ENCODE results near the gene MEIS2.

DNA sequence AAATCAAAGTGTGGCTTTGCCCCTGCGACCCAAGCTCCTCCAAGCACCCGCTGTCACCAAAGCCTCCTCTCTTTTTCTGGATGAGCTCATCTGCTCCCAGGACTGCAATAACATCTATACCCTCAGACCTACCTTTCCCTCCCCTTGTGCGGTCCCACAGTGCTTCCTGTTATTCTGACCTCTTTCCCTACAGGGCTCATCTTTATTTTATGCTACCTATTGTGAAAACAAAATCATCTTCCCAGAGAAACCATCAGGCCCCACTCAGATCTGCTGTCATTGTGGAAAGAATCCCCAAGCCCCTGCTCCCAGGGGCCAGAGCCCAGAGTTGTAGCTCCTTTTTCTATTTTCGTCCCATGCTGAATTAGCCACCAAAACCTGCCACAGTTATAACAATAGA lies 162.2 kb downstream of the MEIS2 start:
- TF ChIP-seq, protein P1, sequence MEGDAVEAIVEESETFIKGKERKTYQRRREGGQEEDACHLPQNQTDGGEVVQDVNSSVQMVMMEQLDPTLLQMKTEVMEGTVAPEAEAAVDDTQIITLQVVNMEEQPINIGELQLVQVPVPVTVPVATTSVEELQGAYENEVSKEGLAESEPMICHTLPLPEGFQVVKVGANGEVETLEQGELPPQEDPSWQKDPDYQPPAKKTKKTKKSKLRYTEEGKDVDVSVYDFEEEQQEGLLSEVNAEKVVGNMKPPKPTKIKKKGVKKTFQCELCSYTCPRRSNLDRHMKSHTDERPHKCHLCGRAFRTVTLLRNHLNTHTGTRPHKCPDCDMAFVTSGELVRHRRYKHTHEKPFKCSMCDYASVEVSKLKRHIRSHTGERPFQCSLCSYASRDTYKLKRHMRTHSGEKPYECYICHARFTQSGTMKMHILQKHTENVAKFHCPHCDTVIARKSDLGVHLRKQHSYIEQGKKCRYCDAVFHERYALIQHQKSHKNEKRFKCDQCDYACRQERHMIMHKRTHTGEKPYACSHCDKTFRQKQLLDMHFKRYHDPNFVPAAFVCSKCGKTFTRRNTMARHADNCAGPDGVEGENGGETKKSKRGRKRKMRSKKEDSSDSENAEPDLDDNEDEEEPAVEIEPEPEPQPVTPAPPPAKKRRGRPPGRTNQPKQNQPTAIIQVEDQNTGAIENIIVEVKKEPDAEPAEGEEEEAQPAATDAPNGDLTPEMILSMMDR (IDR thresholded peaks at IDR 0.05; ENCODE audit: low read length): no peak
- TF ChIP-seq EZH2 (IDR thresholded peaks at IDR 0.05; ENCODE audit: borderline replicate concordance, low read length): no peak

Measured in OCI-LY1 (cell line).